H1 (cell line): ENCODE data around the gene OGFOD2. TPM values are rescaled to one million over a fixed set of nuclear protein-coding genes. Genes with fewer than 3 reads are reported as not detected.
A peak's percentile ranks its signal among the peaks of the same experiment; 100 is the strongest.

Source experiments
- CTCF ChIA-PET: fragments of 300-600 bp; sonication (Branson Sonifier 250); formaldehyde crosslinking; loops from one replicate; lab custom pipeline; 2021; ENCODE audit not compliant: partially characterized antibody; lab: Charles Lee
- POLR2A ChIA-PET: fragments of 300-600 bp; sonication (Branson Sonifier 250); formaldehyde crosslinking; loops from one replicate; lab custom pipeline; 2021; ENCODE audit warnings: inconsistent platforms; ENCODE audit not compliant: partially characterized antibody; lab: Charles Lee
- DNase-seq, 2 experiments: peaks; one replicate each; pipeline versions ENCODE4 v3.0.0 to v3.0.0-alpha.2; 2010 to 2022; ENCODE audit warnings: low spot score in 2 of 2, low read depth in 1 of 2, mixed read lengths in 1 of 2
- FAIRE-seq: peaks from 2 replicates; lab custom pipeline; 2011; peaks lifted over from hg19 to GRCh38; lab: Jason Lieb, UNC
- H2AFZ ChIP-seq: 2 replicates; pipeline ENCODE4 v1.8.1; 2012; ENCODE audit warnings: low read length, inconsistent platforms
- H2AK5ac ChIP-seq: 2 replicates; pipeline ENCODE4 v1.6.1; 2013; ENCODE audit warnings: low read depth, low read length
- H2BK120ac ChIP-seq: replicated peaks from 2 replicates; pipeline ENCODE3; 2013; ENCODE audit warnings: low read depth, low read length, inconsistent platforms
- H2BK12ac ChIP-seq: 2 replicates; pipeline ENCODE4 v1.6.1; 2013; ENCODE audit warnings: low read depth, low read length
- H2BK15ac ChIP-seq: 2 replicates; pipeline ENCODE4 v1.6.1; 2013; ENCODE audit warnings: low read length
- H2BK20ac ChIP-seq: 2 replicates; pipeline ENCODE4 v1.6.1; 2013; ENCODE audit warnings: low read length
- H2BK5ac ChIP-seq: 2 replicates; pipeline ENCODE4 v1.6.1; 2013; ENCODE audit warnings: low read depth, low read length
- H3K14ac ChIP-seq: 2 replicates; pipeline ENCODE4 v1.6.1; 2013; ENCODE audit warnings: inconsistent platforms; ENCODE audit not compliant: insufficient read length
- H3K18ac ChIP-seq: 2 replicates; pipeline ENCODE4 v1.6.1; 2013; ENCODE audit warnings: low read length; ENCODE audit errors: extremely low read depth
- H3K23ac ChIP-seq: 2 replicates; pipeline ENCODE4 v1.6.1; 2013; ENCODE audit warnings: inconsistent platforms; ENCODE audit not compliant: insufficient read length
- H3K23me2 ChIP-seq: 2 replicates; pipeline ENCODE4 v1.6.1; 2013; ENCODE audit warnings: low read depth, low read length
- H3K27ac ChIP-seq: 2 replicates; pipeline ENCODE4 v1.6.1; 2011; ENCODE audit warnings: low read depth, low read length, inconsistent platforms
- H3K27me3 ChIP-seq, 4 experiments: replicated peaks in 1 of 4; 1 replicate in 1 of 4; 2 replicates in 3 of 4; pipeline versions ENCODE4 v1.6.1 to v1.8.1; 2011 to 2013; ENCODE audit warnings: low read length in 3 of 4, mild to moderate bottlenecking in 3 of 4, inconsistent platforms in 2 of 4, mixed read lengths in 2 of 4, moderate library complexity in 1 of 4; ENCODE audit not compliant: control insufficient read depth in 3 of 4, insufficient read depth in 3 of 4; ENCODE audit errors: extremely low read depth in 1 of 4
- H3K36me3 ChIP-seq, 4 experiments: 2 replicates each; pipeline versions ENCODE4 v1.6.1 to v1.8.1; 2011 to 2013; ENCODE audit warnings: mild to moderate bottlenecking in 4 of 4, low read length in 3 of 4, moderate library complexity in 2 of 4, control low read depth in 1 of 4, inconsistent platforms in 1 of 4; ENCODE audit not compliant: insufficient read depth in 4 of 4, control insufficient read depth in 2 of 4
- H3K4ac ChIP-seq: replicated peaks from 2 replicates; pipeline ENCODE3; 2013; ENCODE audit warnings: low read length, low read depth, mixed read lengths, inconsistent platforms; ENCODE audit not compliant: insufficient read length
- H3K4me1 ChIP-seq, 4 experiments: replicated peaks in 1 of 4; 1 replicate in 1 of 4; 2 replicates in 3 of 4; pipeline versions ENCODE4 v1.6.1 to v1.8.1; 2011 to 2013; ENCODE audit warnings: low read length in 3 of 4, inconsistent platforms in 2 of 4, mixed read lengths in 1 of 4; ENCODE audit not compliant: insufficient read depth in 4 of 4, control insufficient read depth in 3 of 4
- H3K4me2 ChIP-seq, 2 experiments: 2 replicates each; pipeline versions ENCODE4 v1.6.1 to v1.8.1; 2011 to 2013; ENCODE audit warnings: low read depth in 2 of 2, low read length in 2 of 2, control low read depth in 1 of 2, inconsistent platforms in 1 of 2, mild to moderate bottlenecking in 1 of 2; ENCODE audit not compliant: insufficient read depth in 1 of 2
- H3K4me3 ChIP-seq, 4 experiments: fragments of 200-600, 300-600 bp in 1 of 4; sonication (generic), shearing (Covaris generic), sonication (Bioruptor Twin) in 1 of 4; 2 replicates each; pipeline versions ENCODE4 v1.5.1 to v1.8.1; 2011 to 2016; ENCODE audit warnings: low read length in 4 of 4, low read depth in 3 of 4, control low read depth in 2 of 4, inconsistent platforms in 2 of 4, mild to moderate bottlenecking in 2 of 4, mixed read lengths in 1 of 4, moderate library complexity in 1 of 4; ENCODE audit not compliant: insufficient read depth in 2 of 4; ENCODE audit errors: extremely low read depth in 1 of 4
- H3K56ac ChIP-seq: replicated peaks from 2 replicates; pipeline ENCODE3; 2013; ENCODE audit warnings: low read depth, mild to moderate bottlenecking, mixed read lengths, low read length, inconsistent platforms; ENCODE audit not compliant: insufficient read length
- H3K79me1 ChIP-seq: 2 replicates; pipeline ENCODE4 v1.6.1; 2013; ENCODE audit warnings: low read depth, low read length, control low read depth
- H3K79me2 ChIP-seq, 2 experiments: 2 replicates each; pipeline versions ENCODE4 v1.6.1 to v1.8.1; 2012 to 2013; ENCODE audit warnings: low read length in 2 of 2, mild to moderate bottlenecking in 2 of 2, inconsistent platforms in 1 of 2; ENCODE audit not compliant: insufficient read depth in 2 of 2, control insufficient read depth in 1 of 2
- H3K9ac ChIP-seq, 4 experiments: replicated peaks in 1 of 4; 1 replicate in 1 of 4; 2 replicates in 3 of 4; pipeline versions ENCODE4 v1.6.1 to v1.8.1; 2011 to 2013; ENCODE audit warnings: low read depth in 3 of 4, low read length in 3 of 4, control low read depth in 2 of 4, mild to moderate bottlenecking in 2 of 4, moderate library complexity in 2 of 4, inconsistent platforms in 1 of 4; ENCODE audit errors: extremely low read depth in 1 of 4
- H3K9me3 ChIP-seq, 2 experiments: 2 replicates each; pipeline versions ENCODE4 v1.6.1 to v1.8.1; 2012 to 2013; ENCODE audit warnings: mild to moderate bottlenecking in 2 of 2, moderate library complexity in 2 of 2, control low read depth in 1 of 2, inconsistent platforms in 1 of 2, low read depth in 1 of 2, low read length in 1 of 2, mixed read lengths in 1 of 2; ENCODE audit not compliant: insufficient read depth in 2 of 2
- H4K20me1 ChIP-seq, 2 experiments: replicated peaks in 1 of 2; 2 replicates each; pipeline versions ENCODE3 to v1.8.1; 2011 to 2013; ENCODE audit warnings: inconsistent platforms in 2 of 2, low read length in 2 of 2, mild to moderate bottlenecking in 1 of 2; ENCODE audit not compliant: insufficient read depth in 2 of 2, control insufficient read depth in 1 of 2
- H4K5ac ChIP-seq: 2 replicates; pipeline ENCODE4 v1.6.1; 2013; ENCODE audit warnings: low read length, low read depth, mixed read lengths, inconsistent platforms; ENCODE audit not compliant: insufficient read length
- H4K8ac ChIP-seq: 2 replicates; pipeline ENCODE4 v1.8.0; 2013; ENCODE audit warnings: mild to moderate bottlenecking, moderate library complexity, low read length, inconsistent platforms; ENCODE audit not compliant: insufficient read depth; ENCODE audit errors: extremely low read depth
- H4K91ac ChIP-seq: replicated peaks from 2 replicates; pipeline ENCODE3; 2013; ENCODE audit warnings: low read length, mixed read lengths, inconsistent platforms; ENCODE audit not compliant: insufficient read length
- CBX5 ChIP-seq: fragments of 300-800, 300-1000 bp; sonication (generic); IDR thresholded peaks from 2 replicates; pipeline ENCODE4 v1.7.1; 2016; ENCODE audit warnings: antibody characterized with exemption, low read length, low read depth
- CREB1 ChIP-seq: IDR thresholded peaks from 2 replicates; pipeline ENCODE4 v1.6.1; 2012; ENCODE audit warnings: inconsistent platforms
- EGR1 ChIP-seq: IDR thresholded peaks from 2 replicates; pipeline ENCODE4 v1.6.1; 2011; ENCODE audit warnings: low read depth, low read length, borderline replicate concordance
- GTF2F1 ChIP-seq: IDR thresholded peaks from 2 replicates; pipeline ENCODE4 v1.6.1; 2012; ENCODE audit warnings: low read depth, low read length, improper control_type of control experiment, borderline replicate concordance
- HDAC2 ChIP-seq, 2 experiments: fragments of 300-600 bp in 1 of 2; sonication (generic) in 1 of 2; IDR thresholded peaks; 2 replicates each; pipeline ENCODE4 v1.6.1; 2011 to 2012; ENCODE audit warnings: low read depth in 2 of 2, low read length in 2 of 2, mild to moderate bottlenecking in 2 of 2, moderate library complexity in 2 of 2, borderline replicate concordance in 1 of 2, inconsistent platforms in 1 of 2
- JUN ChIP-seq: IDR thresholded peaks from 2 replicates; pipeline ENCODE4 v1.6.1; 2011; ENCODE audit warnings: low read depth, mild to moderate bottlenecking, improper control_type of control experiment, low read length
- PHF8 ChIP-seq: fragments of 200-600 bp; sonication (generic); conservative IDR thresholded peaks from 2 replicates; pipeline ENCODE4 v1.7.1; 2012; ENCODE audit warnings: low read depth, mild to moderate bottlenecking, inconsistent platforms, low read length, moderate library complexity
- SAP30 ChIP-seq: fragments of 300-600 bp; sonication (generic); IDR thresholded peaks from 2 replicates; pipeline ENCODE4 v1.7.1; 2012; ENCODE audit warnings: low read length, moderate library complexity, mild to moderate bottlenecking, inconsistent platforms; ENCODE audit not compliant: insufficient read depth, insufficient replicate concordance
- SP4 ChIP-seq: IDR thresholded peaks from 2 replicates; pipeline ENCODE4 v1.6.1; 2012; ENCODE audit warnings: low read length, inconsistent platforms
- SUZ12 ChIP-seq: fragments of 200-600 bp; sonication (generic); IDR thresholded peaks from 2 replicates; pipeline ENCODE4 v1.6.1; 2012; ENCODE audit warnings: mild to moderate bottlenecking, inconsistent platforms, low read length, moderate library complexity, mixed read lengths
- TBP ChIP-seq: IDR thresholded peaks from 2 replicates; pipeline ENCODE4 v1.6.1; 2011; ENCODE audit warnings: low read depth, low read length, improper control_type of control experiment
- YY1 ChIP-seq: IDR thresholded peaks from 2 replicates; pipeline ENCODE4 v1.6.1; 2011; ENCODE audit warnings: low read depth, mild to moderate bottlenecking, low read length
- WGBS, 2 experiments: shearing (Covaris generic) in 1 of 2; methylation state at CpG; one replicate each; pipeline versions ENCODE4 v1.1.6 to v1.1.7; 2013 to 2015; ENCODE audit warnings: low lambda C conversion rate in 2 of 2, mixed read lengths in 2 of 2, inconsistent platforms in 1 of 2, low coverage in 1 of 2, missing lambda C conversion rate in 1 of 2; ENCODE audit not compliant: insufficient replicate concordance in 2 of 2, insufficient coverage in 1 of 2, insufficient read length in 1 of 2; ENCODE audit errors: extremely low coverage in 1 of 2, missing lambda C conversion rate in 1 of 2; 5-methylcytosine and 5-hydroxymethylcytosine counted together
- polyA plus RNA-seq, 7 experiments: library from polyadenylated mRNA; depleted of rRNA in 3 of 7; stranded (reverse) in 5 of 7; unstranded in 2 of 7; fragments of >200 nt in 5 of 7; fragments of 200-250 nt in 2 of 7; gene quantifications; 1 replicate in 5 of 7; 2 replicates in 1 of 7; 4 replicates in 1 of 7; pipeline versions ENCODE4 v1.2.1 to v1.2.3, GENCODE V29; 2011 to 2013; ENCODE audit warnings: missing spikeins in 2 of 7, mixed read lengths in 2 of 7
- total RNA-seq: library from RNA; stranded (reverse); fragmentation: NEBNext Ultra II Directional; extraction: Animal tissue kit (Norgen Biotek cat#: 25700); gene quantifications from 2 replicates; pipeline ENCODE4 v1.2.1, GENCODE V29; 2021

The OGFOD2 gene
- total and polyA plus RNA-seq, 2 of the 8 experiments (the other 6 are each of a cell fraction or from before 2014, with no cell fraction given) = 17.3 to 20.3 TPM

- Histone ChIP-seq H3K36me3 (no peaks in the 10 kb centered on the region), H3K14ac (no peak overlapping the region), H3K4me2 (no peak overlapping the region), H2AFZ (no peak overlapping the region), H2BK5ac (no peak overlapping the region), H3K4me3 (no peak overlapping the region), H3K27ac (no peak overlapping the region), H3K56ac (no peak overlapping the region), H3K4me1 (no peaks in the 10 kb centered on the region), H3K23me2 (no peaks in the 10 kb centered on the region), H3K18ac (no peak overlapping the region), H2AK5ac (no peak overlapping the region), H3K23ac (no peak overlapping the region), H3K9me3 (no peaks in the 10 kb centered on the region), H4K5ac (no peak overlapping the region)
- WGBS, 2 experiments = 89% methylated on average over 10 of the region's 10 CpGs; no CpG with 5 or more reads in 1 of the 2 experiments
- DNase-seq = no peak
- TF ChIP-seq CBX5 = no peak
- TF ChIP-seq JUN = no peak
- TF ChIP-seq EGR1 = no peak
- TF ChIP-seq YY1 = no peak
- no peak for TF ChIP-seq HDAC2 (IDR thresholded peaks at IDR 0.05; ENCODE audit: borderline replicate concordance in 1 of 2, low read depth in 2 of 2, low read length in 2 of 2)
- no peak for TF ChIP-seq TBP
- TF ChIP-seq GTF2F1 = no peak
- no peak for TF ChIP-seq SP4
- no peak for TF ChIP-seq PHF8
- TF ChIP-seq CREB1 = no peak
- TF ChIP-seq SAP30 = no peak
- TF ChIP-seq SUZ12 = no peak
- TF ChIP-seq, all 59 proteins: peak for 0
- Histone ChIP-seq H2BK15ac (no peak overlapping the region), H2BK20ac (no peak overlapping the region), H2BK12ac (no peak overlapping the region), H4K20me1 (no peaks in the 10 kb centered on the region), H4K91ac (no peak overlapping the region), H3K27me3 (no peaks in the 10 kb centered on the region), H4K8ac (peak overlapping the region; percentile 79; the same call in 1 of the 2 replicates), H3K79me2 (no peaks in the 10 kb centered on the region), H3K9ac (no peak overlapping the region), H3K79me1 (no peaks in the 10 kb centered on the region), H2BK120ac (no peak overlapping the region), H3K4ac (no peak overlapping the region)
- no peak for FAIRE-seq
- ChIA-PET CTCF (interaction anchor here (0.6 to 3.5 kb wide), 14 partner anchors 11 to 349 kb away, joined by 3 to 13 read pairs (median 3); no protein-coding TSS in a partner anchor), POLR2A (interaction anchor here (0.5 to 1.6 kb wide), 3 partner anchors 8 to 232 kb away, joined by 3 to 4 read pairs (median 3); partner anchors contain the start of genes MPHOSPH9 and MTRFR)
Measured at GRCh38 chr12:123000578-123000977, 25.5 kb downstream of the OGFOD2 start.
